GM19351 (cell line): ENCODE data around the gene ANGPTL8.

Source experiments
- ATAC-seq: cut with Tn5 transposase; IDR thresholded peaks from one replicate; pipeline ENCODE4 v1.9.1; 2021; ENCODE audit warnings: mild to moderate bottlenecking, moderate library complexity; ENCODE audit not compliant: unreplicated experiment

Gene ANGPTL8

DNA sequence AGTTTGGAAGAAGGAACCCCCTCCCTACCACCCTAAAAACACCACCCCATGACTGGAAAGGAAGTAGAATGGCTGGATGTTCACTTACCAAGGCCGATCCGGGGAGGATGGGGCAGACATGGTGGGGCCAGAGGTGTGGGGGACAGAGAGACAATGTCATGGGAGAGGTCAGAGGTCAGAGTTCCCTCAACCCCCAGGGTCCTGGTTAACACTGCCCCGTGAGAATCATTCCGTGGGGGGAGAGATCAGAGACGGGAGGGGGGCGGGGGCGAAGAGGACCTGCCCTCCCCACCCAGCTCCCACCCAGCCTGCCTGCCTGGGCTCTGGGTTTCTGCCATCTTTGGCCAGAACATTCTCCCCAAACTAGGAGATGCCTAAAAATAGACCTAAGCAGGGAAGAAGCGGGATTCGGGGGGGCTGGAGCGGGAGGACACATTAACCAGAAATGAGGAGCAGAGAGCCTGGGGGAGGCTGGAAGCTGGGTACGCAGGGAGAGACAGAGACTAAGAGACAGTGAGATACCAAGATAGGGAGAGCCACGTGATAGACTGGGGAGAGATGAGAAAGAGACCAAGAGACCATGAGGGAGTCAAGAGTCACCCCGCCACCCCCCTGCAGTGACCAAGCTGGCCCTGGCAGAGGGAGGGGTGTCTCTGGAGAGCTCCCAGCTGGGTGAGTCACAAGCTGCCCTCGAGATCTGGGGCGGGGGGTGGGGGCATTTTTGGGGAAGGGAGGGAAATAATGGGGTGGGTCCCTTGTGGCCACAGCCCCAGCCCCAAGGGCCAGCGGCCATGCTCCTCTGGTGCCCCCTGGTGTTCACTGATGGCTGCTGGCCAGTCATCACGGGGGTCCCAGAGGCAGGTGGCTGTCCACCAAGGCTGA lies 36.0 kb upstream of the ANGPTL8 start:
- no peak for ATAC-seq

DNA sequence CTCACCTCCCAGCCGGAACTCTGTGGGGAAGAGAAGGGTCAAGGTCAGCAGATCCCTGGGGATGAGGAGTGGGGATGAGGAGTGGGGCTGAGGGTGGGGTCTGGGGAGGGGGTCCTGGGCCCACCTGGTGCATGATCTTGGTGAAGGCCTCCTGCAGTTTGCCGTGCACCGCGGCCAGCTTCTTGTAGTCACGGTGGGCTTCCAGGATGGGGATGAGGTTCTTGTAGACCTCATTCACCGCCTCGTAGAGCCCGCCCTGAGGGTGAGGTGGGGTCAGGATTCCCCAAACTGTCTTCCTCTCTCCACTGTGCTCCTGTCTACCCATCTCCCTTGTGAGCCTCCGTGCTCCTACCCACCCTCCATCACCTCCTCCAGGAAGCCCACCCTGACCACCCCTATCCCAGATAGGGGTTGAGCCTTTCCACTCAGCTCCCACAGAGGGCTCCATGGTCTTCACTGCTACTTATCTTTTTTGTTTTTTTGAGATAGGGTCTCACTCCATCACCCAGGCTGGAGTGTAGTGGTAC lies 35.3 kb upstream of the ANGPTL8 start:
- no peak for ATAC-seq

- ATAC-seq, result no peak
Observed at GRCh38 chr19:11204943-11205349, 34.5 kb upstream of the ANGPTL8 start.

GRCh38 chr19:11205939-11206570 lies 33.4 kb upstream of the ANGPTL8 start:
- ATAC-seq, result no peak

DNA sequence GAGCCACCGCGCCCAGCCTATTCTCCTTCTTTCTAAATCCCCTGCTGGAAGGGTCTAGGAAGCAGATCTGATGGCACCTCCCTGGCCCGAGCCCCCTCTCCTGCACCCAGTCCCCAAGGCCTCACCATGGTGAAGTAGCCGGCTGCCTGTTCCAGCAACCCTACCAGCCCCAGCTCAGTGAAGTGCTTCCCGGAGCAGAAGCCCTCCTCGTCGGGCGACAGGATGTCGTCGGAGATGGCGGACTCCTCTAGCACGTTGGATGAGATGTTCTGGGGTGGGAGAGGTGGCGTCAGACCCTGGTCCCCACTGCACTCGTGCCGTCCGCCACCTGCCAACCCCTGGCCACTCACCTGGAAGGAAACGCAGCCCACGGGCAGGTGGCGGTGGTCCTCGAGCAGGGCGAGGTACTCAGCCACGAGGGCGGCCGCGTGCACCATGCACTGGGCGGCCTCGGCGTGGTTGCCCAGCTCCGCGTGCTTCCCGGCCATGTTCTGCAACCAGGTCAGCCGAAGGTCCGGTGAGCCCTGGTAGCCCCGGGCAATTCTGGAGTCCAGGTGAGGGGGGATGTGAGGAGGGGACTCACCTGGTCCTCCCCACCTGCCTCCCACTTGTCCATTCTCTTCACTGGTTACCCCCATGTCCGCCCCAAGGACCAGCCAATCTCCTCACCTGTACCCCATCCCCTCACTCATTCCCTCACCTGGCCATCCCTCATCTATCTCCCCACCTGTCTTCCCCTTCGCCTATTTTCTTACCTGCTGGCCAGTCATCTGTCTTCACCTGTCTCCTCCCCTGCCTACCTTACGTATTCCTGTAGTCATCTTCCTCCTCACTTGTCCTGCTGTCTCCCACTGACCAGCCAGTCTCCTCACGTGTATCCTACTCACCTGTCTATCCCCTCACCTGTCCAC lies 30.6 kb upstream of the ANGPTL8 start:
- ATAC-seq, result no peak

GRCh38 chr19:11209839-11210655 lies 29.4 kb upstream of the ANGPTL8 start:
- no peak for ATAC-seq

DNA sequence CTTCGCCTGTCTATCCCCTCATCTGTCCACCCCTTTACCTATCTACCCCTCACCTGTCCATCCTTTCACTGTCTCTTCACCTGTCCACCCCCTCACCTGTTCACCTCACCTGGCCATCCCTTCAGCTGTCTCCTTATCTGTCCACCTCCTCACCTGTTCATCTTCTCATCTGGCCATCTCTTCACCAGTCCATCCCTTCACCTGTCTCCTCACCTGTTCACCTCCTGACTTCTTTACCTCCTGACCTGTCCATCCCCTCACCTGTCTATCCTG lies 28.8 kb upstream of the ANGPTL8 start:
- ATAC-seq, result no peak

DNA sequence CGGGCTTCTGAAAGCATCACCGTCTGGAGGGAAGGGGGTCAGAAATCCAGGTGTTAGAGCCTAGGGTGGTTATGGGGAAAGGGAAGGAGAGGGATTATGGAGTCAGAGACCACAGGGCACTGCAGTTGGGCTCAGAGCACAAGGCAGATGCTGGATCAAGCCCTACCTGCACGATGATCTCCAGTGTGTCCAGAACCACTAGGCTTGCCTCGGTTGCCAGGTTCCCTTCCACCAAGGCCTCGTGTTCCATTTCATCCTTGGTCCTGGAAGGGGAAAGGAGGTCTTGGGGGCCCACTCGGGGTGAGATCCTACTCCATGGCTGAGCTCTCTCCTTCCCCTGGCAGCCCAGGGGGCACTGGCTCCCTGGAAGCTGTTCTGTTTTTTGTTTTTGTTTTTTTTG lies 25.0 kb upstream of the ANGPTL8 start:
- no peak for ATAC-seq

DNA sequence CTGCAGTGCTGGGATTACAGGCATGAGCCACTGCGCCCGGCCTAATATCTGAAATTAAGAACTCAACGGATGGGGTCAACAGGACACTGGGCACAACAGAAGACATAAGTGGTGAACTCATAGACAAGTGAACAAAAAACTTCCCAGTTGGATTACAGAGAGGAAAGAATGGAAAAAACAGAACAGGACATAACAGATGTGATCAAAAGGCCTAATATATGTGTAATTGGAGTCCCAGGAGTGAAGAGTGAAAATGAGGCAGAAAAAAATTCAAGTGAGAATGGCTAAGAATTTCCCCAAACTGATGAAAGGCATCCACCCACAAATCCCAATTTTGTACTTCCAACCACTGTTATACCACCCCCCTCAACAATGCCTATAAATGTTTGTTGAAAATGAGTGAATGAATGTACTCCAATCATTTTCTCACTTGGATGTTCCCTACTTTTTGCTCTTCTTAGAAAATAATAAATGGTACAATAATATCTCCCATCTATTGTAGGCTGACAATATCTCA lies 18.3 kb upstream of the ANGPTL8 start:
- ATAC-seq, result no peak

DNA sequence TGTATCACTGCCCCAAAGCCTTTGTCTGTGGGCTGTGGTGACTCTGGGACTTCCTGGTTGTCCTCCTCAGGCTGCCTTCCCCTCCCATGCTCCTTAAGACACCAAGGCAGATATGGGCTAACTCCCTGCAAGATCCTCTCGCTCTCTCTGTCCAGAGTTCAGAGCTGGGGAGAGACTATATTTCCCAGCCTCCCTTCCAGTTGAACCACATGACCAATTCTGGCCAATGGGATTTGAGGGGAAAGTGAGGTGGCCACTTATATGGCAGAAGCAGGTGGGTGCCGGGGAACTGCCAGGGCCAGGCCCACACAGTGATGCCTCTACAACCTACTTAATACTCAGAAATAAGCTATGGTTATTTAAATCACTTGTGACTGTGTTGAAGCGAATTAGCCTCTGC lies 16.2 kb upstream of the ANGPTL8 start:
- ATAC-seq, result no peak

DNA sequence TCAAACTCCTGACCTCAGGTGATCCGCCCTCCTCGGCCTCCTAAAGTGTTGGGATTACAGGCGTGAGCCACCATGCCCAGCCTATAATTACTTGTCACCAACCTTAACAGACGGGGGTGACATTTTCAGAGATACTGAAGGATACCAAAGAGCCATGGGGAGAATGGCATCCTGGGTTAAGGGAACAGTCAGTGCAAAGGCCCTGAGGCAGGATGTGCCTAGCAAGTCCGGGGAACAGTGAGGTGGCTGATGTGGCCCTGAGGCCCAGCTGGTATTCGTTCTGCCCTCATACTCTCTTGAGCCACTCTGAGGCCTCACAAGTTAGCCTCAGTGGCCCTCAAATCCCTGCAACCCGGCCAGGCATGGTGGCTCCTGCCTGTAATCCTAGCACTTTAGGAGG lies 15.0 kb upstream of the ANGPTL8 start:
- ATAC-seq, result no peak

DNA sequence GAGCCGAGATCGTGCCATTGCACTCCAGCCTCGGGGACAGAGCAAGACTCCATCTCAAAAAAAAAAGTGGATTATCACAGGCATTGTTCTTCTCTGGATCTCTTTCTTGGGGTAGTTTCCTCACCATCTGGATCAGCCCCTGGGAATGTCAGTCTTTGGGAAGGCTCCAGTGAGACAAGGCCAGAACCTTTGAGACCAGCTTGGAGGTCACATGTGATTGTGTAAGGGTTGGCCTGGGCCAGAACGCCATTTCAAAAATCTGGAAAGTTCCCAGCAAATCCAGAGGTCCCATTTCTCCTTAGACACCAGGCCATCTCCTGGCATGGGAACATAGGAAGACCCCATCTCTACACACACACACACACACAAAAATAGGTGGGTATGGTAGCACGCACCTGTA lies 14.2 kb upstream of the ANGPTL8 start:
- ATAC-seq, result no peak

DNA sequence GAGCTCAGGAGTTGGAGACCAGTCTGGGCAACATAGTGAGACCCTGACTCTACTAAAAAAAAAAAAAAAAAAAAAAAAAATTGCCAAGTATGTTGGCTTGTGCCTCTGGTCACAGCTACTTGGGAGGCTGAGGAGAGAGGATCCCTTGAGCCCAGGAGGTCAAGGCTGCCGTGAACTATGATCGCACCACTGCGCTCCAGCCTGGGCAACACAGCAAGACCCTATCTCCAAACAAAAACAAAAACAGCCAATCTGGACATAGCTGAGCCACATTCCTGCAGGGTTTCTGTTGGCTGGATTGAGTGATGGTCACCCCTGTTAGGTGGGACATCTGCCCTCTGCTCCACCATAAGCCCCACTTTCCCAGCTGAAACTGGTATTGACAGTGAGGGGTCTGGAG lies 13.6 kb upstream of the ANGPTL8 start:
- no peak for ATAC-seq

DNA sequence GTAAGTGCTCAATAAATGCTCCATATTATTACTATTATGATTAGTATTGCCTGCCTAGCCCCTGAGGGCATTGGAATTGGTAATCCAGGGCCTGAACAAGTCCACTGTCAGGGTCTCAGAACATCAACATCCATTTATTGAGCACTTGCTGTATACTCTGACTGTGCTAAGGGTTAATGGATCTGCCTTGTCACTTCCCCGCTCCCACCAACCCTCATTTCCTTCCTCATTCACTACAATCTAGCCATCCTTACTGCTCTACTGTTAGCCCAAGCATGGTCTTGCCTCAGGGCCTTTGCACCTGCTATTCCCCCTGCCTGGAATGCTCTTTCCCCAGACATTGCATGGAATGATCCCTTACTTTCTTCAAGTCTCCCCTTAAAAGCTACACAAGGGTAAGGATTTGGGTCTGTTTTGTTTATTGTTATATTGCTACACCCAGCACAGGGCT lies 12.7 kb upstream of the ANGPTL8 start:
- ATAC-seq, result no peak

GRCh38 chr19:11227195-11227886 lies 12.1 kb upstream of the ANGPTL8 start:
- ATAC-seq, result no peak

DNA sequence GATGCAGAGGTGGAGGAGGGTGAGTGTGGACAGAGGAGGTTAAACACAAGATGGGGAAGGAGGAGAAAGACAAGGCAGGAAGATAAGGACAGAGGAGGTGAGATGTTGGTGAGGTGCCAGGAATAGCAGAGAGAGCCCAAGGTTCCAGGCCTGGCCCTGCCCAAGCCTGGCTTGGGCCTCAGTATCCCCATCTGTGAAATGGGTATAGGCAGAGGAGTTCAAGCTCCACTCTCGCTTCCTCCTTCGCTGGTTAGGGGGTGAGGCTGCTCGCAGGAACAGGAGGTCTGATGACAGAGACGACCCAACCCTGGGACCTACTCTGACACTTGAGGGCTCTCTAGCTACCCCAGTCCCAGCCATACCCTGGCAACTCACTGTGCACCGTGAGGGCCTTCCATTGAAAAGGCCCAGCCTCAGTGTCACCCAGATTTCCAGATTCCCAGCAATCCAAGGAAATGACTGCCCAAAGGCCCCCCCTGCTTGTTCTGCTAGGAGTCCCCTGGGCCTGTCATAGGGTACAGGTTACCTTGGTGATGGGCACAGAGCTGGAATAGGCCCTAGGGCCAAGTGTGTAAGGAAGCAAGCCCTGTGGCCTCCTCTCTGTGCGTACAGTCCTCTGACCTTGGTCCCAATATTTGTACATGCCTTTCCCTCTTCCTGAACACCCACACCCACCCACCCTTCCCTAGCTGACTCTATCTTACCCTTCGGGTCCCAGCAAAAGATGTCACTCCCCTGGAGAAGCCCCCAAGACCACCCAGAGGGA lies 8.6 kb upstream of the ANGPTL8 start:
- no peak for ATAC-seq

GRCh38 chr19:11232555-11232954 lies 6.9 kb upstream of the ANGPTL8 start:
- ATAC-seq, result no peak

DNA sequence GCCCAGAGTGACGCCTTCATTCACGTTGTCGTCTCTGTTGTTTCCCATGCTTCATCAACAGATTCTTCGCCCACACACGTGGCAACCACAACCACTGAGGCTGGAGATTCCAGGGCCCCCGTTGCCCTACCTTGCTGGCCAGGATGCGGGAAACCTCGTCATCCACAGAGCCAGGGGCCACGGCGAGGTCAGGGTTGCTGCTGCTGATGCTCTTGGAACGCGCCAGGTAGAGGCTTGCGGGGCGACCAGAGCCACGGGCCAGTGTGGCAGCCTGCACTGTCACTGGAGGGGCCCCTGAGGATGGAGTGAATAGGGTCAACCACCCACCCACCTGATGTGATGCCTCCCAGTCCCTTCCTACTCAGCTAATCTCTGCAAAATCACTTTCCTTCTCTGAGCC lies 6.3 kb upstream of the ANGPTL8 start:
- no peak for ATAC-seq

- ATAC-seq, result no peak
Observed at GRCh38 chr19:11234486-11235075, 4.8 kb upstream of the ANGPTL8 start.
